ENCODE results near the gene RBMY1J. TPM values are rescaled to one million over a fixed set of nuclear protein-coding genes. Genes with fewer than 3 reads are reported as not detected.
"Not testable (repeated sequence)": the region's sequence is repeated elsewhere in the genome, so short reads cannot be mapped to it uniquely, and the experiment has no call there.

Gene RBMY1J
- not detected in 2 replicates for total RNA-seq (2014; rRNA removed; shearing (Covaris generic))

- not testable (repeated sequence) for H3K27me3 ChIP-seq (ENCODE audit: control insufficient read depth, insufficient read depth, low read length); H3K4me3 ChIP-seq (ENCODE audit: insufficient read depth, low read depth, low read length); DNase-seq; H3K36me3 ChIP-seq (replicated peaks; ENCODE audit: control insufficient read depth, insufficient read depth, low read length)
Observed at GRCh38 chrY:22403110-22403509, at the start of gene RBMY1J. TSS of gene RBMY1J (plus strand) at chrY:22403410. CDS start at chrY:22405448, 2,038 bp downstream.

GRCh38 chrY:22367416-22367815 is 35.8 kb upstream of the RBMY1J start:
- DNase-seq: no peak
- H3K36me3 ChIP-seq (replicated peaks; ENCODE audit: control insufficient read depth, insufficient read depth, low read length): no peaks in the 10 kb centered on the region
- no peak overlapping the region for H3K4me3 ChIP-seq (ENCODE audit: insufficient read depth, low read depth, low read length)
- no peaks in the 10 kb centered on the region for H3K27me3 ChIP-seq (ENCODE audit: control insufficient read depth, insufficient read depth, low read length)

- Histone ChIP-seq H3K36me3 (replicated peaks; ENCODE audit: control insufficient read depth, insufficient read depth, low read length) (no peaks in the 10 kb centered on the region), H3K4me3 (ENCODE audit: insufficient read depth, low read depth, low read length) (no peak overlapping the region), H3K27me3 (ENCODE audit: control insufficient read depth, insufficient read depth, low read length) (no peaks in the 10 kb centered on the region)
- DNase-seq: no peak
Observed at GRCh38 chrY:22370623-22371022, 32.6 kb upstream of the RBMY1J start.

GRCh38 chrY:22373494-22373893 is 29.7 kb upstream of the RBMY1J start:
- no peak for DNase-seq
- Histone ChIP-seq H3K4me3 (ENCODE audit: insufficient read depth, low read depth, low read length) (no peak overlapping the region), H3K36me3 (replicated peaks; ENCODE audit: control insufficient read depth, insufficient read depth, low read length) (no peaks in the 10 kb centered on the region), H3K27me3 (ENCODE audit: control insufficient read depth, insufficient read depth, low read length) (no peaks in the 10 kb centered on the region)

- H3K4me3 ChIP-seq (ENCODE audit: insufficient read depth, low read depth, low read length); H3K36me3 ChIP-seq (replicated peaks; ENCODE audit: control insufficient read depth, insufficient read depth, low read length); H3K27me3 ChIP-seq (ENCODE audit: control insufficient read depth, insufficient read depth, low read length); DNase-seq: not testable (repeated sequence)
Observed at GRCh38 chrY:22444718-22445396, 41.6 kb downstream of the RBMY1J start.

- DNase-seq; H3K36me3 ChIP-seq (replicated peaks; ENCODE audit: control insufficient read depth, insufficient read depth, low read length); H3K4me3 ChIP-seq (ENCODE audit: insufficient read depth, low read depth, low read length); H3K27me3 ChIP-seq (ENCODE audit: control insufficient read depth, insufficient read depth, low read length): not testable (repeated sequence)
Observed at GRCh38 chrY:22455522-22455921, 52.3 kb downstream of the RBMY1J start.

GRCh38 chrY:22461962-22462361 is 58.8 kb downstream of the RBMY1J start:
- H3K36me3 ChIP-seq (replicated peaks; ENCODE audit: control insufficient read depth, insufficient read depth, low read length); H3K4me3 ChIP-seq (ENCODE audit: insufficient read depth, low read depth, low read length); DNase-seq; H3K27me3 ChIP-seq (ENCODE audit: control insufficient read depth, insufficient read depth, low read length): not testable (repeated sequence)

Other genes starting within 250 kb of the RBMY1J start
- gene RBMY1F, start 220.5 kb upstream of the RBMY1J start, total RNA-seq (2014; rRNA removed; shearing (Covaris generic)): not detected in 2 replicates